T follicular helper cell (primary cell): ENCODE results near the gene BRD7.

ENCODE experiments used
- DNase-seq: peaks from one replicate; pipeline ENCODE4 v3.0.0-alpha.2; 2020; ENCODE audit warnings: low read depth

BRD7 gene

GRCh38 chr16:50320310-50320709, 48.5 kb downstream of the BRD7 start:
- DNase-seq = no peak

GRCh38 chr16:50318796-50319578, 49.8 kb downstream of the BRD7 start:
- DNase-seq = no peak

DNA sequence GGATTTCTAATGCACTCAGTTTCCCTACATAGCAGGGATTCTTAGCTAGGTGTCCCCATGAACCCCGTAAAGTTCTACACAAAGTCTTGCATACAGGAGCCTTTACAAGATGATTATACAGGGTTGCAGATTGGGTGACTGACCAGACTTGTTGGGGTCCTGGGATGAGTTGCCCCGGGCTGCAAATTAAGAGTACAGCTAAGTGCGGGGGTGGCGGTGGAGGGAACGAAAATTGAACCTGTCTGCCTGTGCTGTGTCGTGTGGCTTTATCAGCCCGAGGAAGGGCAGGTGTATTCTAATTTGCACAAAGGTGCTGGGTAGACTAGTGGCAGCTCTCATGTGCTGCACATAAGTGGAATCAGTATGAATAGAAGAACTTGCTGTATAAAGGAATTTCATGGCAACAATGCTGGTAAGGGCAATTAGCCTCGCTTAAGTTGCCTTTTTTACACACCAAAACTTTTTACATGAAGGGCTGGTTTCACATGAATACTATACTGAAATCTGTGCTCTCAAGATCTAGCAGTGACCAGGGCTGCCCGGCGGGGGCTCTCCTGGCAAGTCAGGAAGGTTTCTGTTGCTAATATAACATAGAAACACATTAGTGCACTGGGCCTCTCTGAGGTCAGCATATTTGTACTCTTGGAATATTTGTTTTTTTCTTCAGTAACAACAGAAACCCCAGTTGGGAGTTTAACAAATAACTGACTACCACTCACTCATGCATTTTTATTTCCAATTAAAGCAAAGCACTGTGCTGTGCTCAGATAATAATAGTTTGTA, 51.7 kb downstream of the BRD7 start:
- no peak for DNase-seq

DNA sequence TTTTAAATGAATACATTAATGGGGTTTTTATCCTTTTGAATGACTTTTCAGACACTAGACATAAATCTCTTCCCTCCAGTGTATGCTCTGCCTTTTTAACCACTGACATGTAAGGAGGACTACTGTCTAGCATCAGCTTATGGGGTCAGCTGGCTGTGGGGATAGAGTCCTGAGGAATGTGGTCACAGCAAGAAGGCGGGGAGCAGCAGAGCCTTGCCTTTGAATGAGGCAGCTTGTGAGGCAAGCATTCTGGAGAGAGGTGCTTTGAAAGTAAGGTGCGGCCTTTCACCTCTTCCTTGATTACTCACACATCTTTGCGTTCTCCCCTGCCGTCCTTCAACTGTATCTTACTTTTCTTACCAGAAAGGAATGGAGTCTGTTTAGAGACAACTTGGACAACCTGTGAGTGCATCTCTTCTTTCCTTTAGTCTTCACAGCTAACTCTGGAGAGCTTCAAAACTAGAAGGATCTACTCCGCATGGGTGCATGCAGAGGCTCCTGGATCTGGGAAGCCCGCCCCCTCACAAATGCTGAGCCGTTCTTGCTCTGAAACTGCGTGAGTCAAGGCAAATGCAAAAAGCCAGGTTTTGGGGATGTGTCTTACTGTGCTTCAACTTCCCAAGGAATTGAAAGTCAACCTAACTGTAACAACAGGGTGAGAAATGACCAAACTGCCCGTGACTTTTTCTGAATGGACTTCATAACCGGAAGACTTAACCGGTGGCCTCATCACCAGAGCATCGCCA, 52.5 kb downstream of the BRD7 start:
- DNase-seq = no peak

DNA sequence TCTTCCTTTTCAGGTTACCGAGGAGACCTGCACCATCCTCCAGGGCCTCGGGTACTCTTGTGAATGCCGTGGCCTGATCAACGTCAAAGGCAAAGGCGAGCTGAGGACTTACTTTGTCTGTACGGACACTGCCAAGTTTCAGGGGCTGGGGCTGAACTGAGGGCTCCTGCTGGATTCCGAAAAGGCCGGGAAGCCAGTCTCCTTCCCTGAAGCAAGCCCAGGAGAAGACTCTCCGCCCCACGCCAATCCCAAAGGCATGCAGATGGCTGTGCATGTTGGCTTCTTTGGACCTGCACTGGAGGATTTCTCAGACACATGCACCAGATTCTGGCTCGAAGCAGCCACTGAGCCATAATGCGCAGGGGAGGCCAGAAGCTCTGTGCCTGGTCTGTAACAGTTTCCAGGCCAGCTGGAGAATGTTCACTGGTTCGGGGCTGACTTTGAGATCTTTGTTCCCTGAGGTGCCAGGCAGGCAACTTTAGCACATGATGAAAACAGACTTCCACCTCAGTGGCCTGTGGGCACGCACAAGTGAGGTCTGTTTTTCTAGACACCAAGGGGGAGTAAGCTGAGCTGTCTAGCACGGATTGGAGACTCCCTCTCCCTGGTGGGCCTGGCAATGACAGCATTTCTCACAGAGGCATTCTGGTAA, 53.3 kb downstream of the BRD7 start:
- no peak for DNase-seq

- DNase-seq = no peak
Observed at GRCh38 chr16:50314665-50315064, 54.1 kb downstream of the BRD7 start.

DNA sequence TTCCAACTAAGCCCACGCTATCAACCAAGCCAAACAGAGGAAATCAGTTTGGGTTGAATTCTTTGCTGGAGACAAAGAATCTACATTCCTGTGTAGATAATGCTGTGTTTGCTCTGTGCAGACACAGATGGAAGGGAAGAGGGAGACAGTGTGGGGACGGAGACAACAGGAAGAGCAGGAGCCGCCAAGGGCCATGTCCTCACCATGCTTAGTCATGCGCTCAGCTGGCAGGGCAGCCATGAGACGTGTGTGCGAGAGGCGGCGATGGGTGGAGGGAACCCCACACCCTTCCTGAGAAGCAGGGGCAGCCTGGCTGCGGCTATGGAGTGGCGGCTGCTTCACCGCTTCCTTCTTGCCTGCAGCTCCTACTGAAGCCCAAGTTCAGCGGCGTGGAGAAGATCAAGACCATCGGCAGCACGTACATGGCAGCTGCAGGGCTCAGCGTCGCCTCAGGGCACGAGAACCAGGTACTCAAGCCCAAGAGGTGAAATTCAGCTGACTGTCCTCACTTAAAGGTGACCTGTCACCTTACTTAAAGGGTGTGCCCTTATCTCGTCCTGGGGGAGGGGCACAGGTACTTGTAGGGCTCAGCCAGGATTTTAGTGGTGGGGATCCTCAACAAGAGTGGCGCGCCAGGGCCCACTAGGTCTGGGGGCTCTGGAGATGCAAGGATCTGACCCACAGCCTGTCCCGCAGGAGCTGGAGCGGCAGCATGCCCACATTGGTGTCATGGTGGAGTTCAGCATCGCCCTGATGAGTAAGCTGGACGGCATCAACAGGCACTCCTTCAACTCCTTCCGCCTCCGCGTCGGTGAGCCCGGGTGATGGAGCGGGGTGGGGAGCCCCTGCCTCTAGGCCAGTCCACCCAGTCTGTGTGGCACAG, 55.0 kb downstream of the BRD7 start:
- no peak for DNase-seq

DNA sequence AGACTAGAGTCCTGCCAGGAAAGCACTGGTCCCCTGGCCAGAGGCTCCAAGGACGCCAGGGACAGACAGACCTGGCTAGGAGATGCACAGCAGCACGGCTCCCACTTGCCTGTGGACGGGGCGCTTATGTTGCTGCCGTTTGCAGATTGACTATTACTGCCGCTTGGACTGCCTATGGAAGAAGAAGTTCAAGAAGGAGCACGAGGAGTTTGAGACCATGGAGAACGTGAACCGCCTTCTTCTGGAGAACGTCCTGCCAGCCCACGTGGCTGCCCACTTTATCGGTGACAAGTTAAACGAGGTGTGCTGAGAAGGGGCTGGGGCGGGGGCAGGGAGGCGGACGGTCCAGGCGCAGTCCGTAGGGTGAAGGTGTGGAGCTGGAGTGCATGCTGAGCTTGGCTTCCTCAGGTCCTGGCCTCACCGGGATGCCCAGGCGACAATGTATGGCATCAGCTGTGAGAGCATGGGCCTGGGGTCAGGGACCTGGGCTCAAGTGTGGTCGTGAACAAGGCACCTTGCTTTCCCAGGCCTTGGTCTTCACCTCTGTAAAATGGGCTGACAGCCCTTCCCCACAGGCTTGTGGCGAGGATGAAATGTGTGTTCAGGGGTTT, 56.8 kb downstream of the BRD7 start:
- DNase-seq = no peak

GRCh38 chr16:50311134-50311528, 57.7 kb downstream of the BRD7 start:
- DNase-seq = no peak

DNA sequence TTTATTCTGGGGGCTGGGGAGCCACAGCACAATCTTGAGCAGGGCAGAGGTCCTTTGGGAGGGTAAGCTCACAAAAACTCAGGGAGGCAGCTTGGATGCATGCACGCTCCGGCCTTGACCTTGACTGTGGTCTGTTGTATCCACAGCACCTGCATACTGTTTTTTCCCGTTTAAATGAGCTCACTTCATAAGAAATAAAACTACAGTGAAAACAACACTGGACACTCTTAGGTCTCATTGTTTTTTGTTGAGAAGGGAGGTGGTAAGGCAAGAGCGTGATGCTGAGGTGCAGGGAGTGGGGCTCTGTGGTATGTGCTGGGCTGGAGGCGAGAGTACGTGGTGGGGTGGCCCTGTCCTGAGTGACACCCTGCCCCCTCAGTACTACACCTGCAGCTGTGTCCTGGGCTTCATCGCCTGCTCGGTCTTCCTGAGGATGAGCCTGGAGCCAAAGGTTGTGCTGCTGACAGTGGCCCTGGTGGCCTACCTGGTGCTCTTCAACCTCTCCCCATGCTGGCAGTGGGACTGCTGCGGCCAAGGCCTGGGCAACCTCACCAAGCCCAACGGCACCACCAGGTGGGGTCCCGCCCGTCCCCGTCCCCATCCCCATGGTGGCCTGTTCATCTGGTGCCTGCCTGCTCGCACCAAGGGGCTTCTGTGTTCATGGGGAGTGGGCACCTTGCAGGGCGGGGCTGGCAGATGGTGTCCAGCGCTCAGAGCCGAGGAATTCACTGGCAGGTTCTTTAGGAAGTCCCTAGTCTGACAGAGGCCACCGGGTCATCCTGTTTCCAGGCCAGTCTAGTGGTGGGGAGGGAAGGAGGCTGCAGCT, 58.3 kb downstream of the BRD7 start:
- no peak for DNase-seq

DNA sequence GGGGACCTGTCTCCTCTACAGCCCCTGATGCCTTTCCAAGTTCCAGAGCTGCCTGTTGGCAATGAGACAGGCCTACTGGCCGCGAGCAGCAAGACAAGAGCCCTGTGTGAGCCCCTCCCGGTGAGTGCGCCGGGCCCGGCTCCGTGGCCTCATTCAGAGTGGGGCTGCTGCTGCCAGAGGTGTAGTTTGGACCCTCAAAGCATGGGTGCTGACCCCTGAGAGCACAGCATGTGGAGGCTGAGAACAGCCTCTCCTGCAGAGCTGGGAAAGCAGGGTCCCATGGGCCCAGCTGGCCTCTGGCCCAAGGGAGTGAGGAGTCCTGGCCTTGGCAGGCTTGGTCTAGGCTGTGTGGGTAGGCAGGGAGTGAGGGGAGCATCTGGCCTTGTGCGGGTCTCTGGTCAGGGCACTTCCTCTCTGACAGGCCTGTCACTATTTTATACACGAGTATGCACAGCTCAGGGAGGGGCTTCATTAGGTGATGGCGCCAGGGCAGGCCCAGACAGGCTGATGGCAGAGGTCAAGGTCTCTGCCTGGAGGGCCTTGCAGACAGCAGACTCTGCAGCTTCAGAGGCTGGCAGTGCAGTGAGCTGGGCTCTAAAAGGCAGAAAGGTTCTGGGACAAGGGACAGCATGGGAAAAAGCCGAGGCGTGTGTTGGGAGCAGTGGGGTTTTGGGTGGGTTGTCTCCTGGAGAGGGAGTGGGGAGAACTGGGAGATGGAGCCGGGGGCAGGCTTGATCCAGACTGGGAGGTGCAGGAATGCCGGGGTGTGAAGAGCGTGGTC, 59.1 kb downstream of the BRD7 start:
- no peak for DNase-seq

DNA sequence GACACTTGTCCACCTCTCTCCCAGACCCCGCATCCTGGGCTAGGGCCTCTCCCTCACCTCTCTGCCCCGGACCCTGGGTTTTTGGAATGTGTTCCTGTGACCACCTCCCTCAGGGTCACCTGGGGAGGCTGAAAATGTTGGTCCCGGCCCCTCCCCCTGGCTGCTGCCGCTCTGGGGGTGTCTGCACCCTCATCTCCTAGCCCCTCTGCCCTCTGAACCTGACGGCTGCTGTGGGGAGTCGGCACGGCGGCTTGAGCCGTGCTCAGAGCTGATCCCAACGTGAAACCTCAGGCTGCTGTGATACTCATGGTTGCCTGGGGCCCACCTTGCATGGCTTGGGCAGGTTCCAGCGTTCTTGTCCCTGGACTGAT, 59.6 kb downstream of the BRD7 start:
- no peak for DNase-seq

DNA sequence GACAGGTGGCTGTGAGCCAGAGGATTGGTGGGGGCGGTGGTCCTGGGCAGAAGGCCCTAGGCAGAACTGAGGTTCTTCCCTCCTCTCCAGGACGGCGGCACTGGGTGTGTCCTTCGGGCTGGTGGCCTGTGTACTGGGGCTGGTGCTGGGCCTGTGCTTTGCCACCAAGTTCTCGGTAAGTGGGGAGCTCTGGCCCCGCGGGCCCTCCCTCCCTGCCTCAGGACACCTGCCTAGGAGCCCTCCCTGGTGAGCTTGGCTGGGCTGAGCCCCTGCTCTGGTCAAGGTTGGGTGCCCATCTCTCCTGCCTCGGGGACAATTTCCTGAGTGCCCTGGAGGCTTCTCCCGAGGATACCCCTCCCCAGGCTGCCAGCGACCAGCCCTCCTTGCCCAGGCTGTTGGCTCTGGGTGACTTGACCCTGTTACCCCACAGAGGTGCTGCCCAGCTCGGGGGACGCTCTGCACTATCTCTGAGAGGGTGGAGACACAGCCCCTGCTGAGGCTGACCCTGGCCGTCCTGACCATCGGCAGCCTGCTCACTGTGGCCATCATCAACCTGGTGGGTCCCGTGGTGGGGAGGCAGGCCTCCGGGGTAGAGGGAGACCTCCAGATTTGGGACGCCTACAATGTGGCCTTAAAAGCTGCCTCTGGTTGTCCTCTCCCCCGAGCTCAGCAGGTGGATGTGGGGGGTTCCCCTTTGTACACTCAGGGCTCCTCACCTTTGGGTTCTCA, 60.4 kb downstream of the BRD7 start:
- no peak for DNase-seq

GRCh38 chr16:50306287-50306686, 62.5 kb downstream of the BRD7 start:
- DNase-seq = no peak

DNA sequence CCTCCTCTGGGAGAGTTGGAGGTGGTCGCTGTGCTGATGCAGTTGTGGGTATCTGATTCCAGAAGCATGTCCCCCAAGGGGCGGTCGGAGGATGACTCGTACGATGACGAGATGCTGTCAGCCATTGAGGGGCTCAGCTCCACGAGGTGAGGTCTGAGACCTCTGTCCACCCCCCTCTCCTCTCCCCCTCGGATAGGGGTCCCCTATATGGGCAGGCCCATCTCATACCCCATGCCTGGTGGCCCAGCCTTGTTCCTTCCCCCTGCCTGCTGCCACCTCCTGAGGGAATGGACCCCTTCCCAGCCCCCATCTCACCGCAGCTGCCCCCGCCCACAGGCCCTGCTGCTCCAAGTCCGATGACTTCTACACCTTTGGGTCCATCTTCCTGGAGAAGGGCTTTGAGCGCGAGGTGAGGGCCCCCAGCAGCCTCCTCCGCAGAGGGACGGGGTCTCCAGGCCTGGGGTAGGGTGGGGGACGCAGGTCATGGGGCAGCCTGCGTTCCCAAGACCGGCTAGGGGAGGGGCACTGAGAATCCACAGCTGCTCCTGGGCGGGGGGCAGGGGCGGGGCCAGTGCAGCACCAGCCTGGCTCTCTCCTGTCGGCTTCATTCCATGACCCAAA, 63.2 kb downstream of the BRD7 start:
- DNase-seq = no peak

GRCh38 chr16:50304467-50305440, 64.0 kb downstream of the BRD7 start:
- no peak for DNase-seq
